H9 (cell line): ENCODE results near the gene PIGL. TPM values are rescaled to one million over a fixed set of nuclear protein-coding genes. Genes with fewer than 3 reads are reported as not detected.
A peak's percentile ranks its signal among the peaks of the same experiment; 100 is the strongest.

Experiments
- DNase-seq: peaks from one replicate; pipeline ENCODE4 v3.0.0-alpha.2; 2017
- H2AFZ ChIP-seq: one replicate; pipeline ENCODE4 v1.6.1; 2013; ENCODE audit warnings: mild to moderate bottlenecking, low read length, control low read depth, moderate library complexity
- H2AK5ac ChIP-seq: 2 replicates; pipeline ENCODE4 v1.6.1; 2013; ENCODE audit warnings: low read length, control low read depth, mixed read lengths; ENCODE audit not compliant: insufficient read length
- H2BK120ac ChIP-seq: one replicate; pipeline ENCODE4 v1.6.1; 2013; ENCODE audit warnings: low read depth, mild to moderate bottlenecking, low read length, control low read depth, inconsistent platforms; ENCODE audit not compliant: poor library complexity, severe bottlenecking
- H2BK12ac ChIP-seq: 2 replicates; pipeline ENCODE4 v1.6.1; 2013; ENCODE audit warnings: low read length, control low read depth, mixed read lengths, low read depth; ENCODE audit not compliant: insufficient read length
- H2BK15ac ChIP-seq: 2 replicates; pipeline ENCODE4 v1.6.1; 2013; ENCODE audit warnings: low read depth, low read length, control low read depth
- H2BK20ac ChIP-seq: one replicate; pipeline ENCODE4 v1.6.1; 2013; ENCODE audit warnings: low read depth, mild to moderate bottlenecking, low read length, control low read depth, inconsistent platforms; ENCODE audit not compliant: poor library complexity, severe bottlenecking
- H2BK5ac ChIP-seq: 2 replicates; pipeline ENCODE4 v1.6.1; 2013; ENCODE audit warnings: low read length, control low read depth, mixed read lengths; ENCODE audit not compliant: insufficient read length
- H3K14ac ChIP-seq: 2 replicates; pipeline ENCODE4 v1.6.1; 2013; ENCODE audit warnings: low read length, control low read depth; ENCODE audit not compliant: insufficient read depth
- H3K18ac ChIP-seq: 2 replicates; pipeline ENCODE4 v1.6.1; 2013; ENCODE audit warnings: low read depth, mild to moderate bottlenecking, mixed read lengths, low read length, control low read depth; ENCODE audit not compliant: insufficient read length
- H3K23ac ChIP-seq: 2 replicates; pipeline ENCODE4 v1.6.1; 2013; ENCODE audit warnings: low read length, control low read depth, mixed read lengths, low read depth; ENCODE audit not compliant: insufficient read length
- H3K23me2 ChIP-seq: 2 replicates; pipeline ENCODE4 v1.6.1; 2013; ENCODE audit warnings: low read depth, mild to moderate bottlenecking, mixed read lengths, low read length, control low read depth; ENCODE audit not compliant: insufficient read length, poor library complexity, severe bottlenecking
- H3K27ac ChIP-seq: 2 replicates; pipeline ENCODE4 v1.5.1; 2013; ENCODE audit warnings: low read length, control low read depth, mixed read lengths, low read depth; ENCODE audit not compliant: insufficient read length
- H3K27me3 ChIP-seq: 2 replicates; pipeline ENCODE4 v1.6.1; 2013; ENCODE audit warnings: low read length, control low read depth, inconsistent platforms; ENCODE audit not compliant: insufficient read depth
- H3K4ac ChIP-seq: 2 replicates; pipeline ENCODE4 v1.6.1; 2013; ENCODE audit warnings: low read depth, mild to moderate bottlenecking, control low read depth, inconsistent platforms, low read length, moderate library complexity
- H3K4me1 ChIP-seq: 2 replicates; pipeline ENCODE4 v1.6.1; 2013; ENCODE audit warnings: low read length, control low read depth, inconsistent platforms; ENCODE audit not compliant: insufficient read depth
- H3K4me2 ChIP-seq: 2 replicates; pipeline ENCODE4 v1.6.1; 2013; ENCODE audit warnings: low read length, control low read depth, mixed read lengths; ENCODE audit not compliant: insufficient read length, insufficient read depth
- H3K56ac ChIP-seq: 2 replicates; pipeline ENCODE4 v1.6.1; 2013; ENCODE audit warnings: low read depth, mild to moderate bottlenecking, mixed read lengths, low read length, control low read depth; ENCODE audit not compliant: insufficient read length
- H3K79me1 ChIP-seq: 2 replicates; pipeline ENCODE4 v1.6.1; 2013; ENCODE audit warnings: low read depth, mild to moderate bottlenecking, moderate library complexity, low read length, control low read depth, inconsistent platforms; ENCODE audit not compliant: insufficient read depth, poor library complexity, severe bottlenecking
- H3K79me2 ChIP-seq: 2 replicates; pipeline ENCODE4 v1.6.1; 2013; ENCODE audit warnings: low read length, control low read depth, inconsistent platforms; ENCODE audit not compliant: insufficient read depth
- H3K9ac ChIP-seq: 2 replicates; pipeline ENCODE4 v1.6.1; 2013; ENCODE audit warnings: low read length, control low read depth, mixed read lengths; ENCODE audit not compliant: insufficient read length; ENCODE audit errors: extremely low read depth
- H3K9me3 ChIP-seq: one replicate; pipeline ENCODE4 v1.6.1; 2013; ENCODE audit warnings: low read depth, low read length, inconsistent platforms; ENCODE audit not compliant: control insufficient read depth
- H3T11ph ChIP-seq: one replicate; pipeline ENCODE4 v1.6.1; 2013; ENCODE audit warnings: mild to moderate bottlenecking, low read length, control low read depth, inconsistent platforms
- H4K20me1 ChIP-seq: one replicate; pipeline ENCODE4 v1.6.1; 2013; ENCODE audit not compliant: control insufficient read depth, insufficient read length, insufficient read depth
- H4K5ac ChIP-seq: 2 replicates; pipeline ENCODE4 v1.6.1; 2013; ENCODE audit warnings: low read depth, mild to moderate bottlenecking, mixed read lengths, low read length, control low read depth; ENCODE audit not compliant: insufficient read length
- H4K8ac ChIP-seq: replicated peaks from 2 replicates; pipeline ENCODE4 v1.6.1; 2013; ENCODE audit warnings: low read length, control low read depth, mixed read lengths, low read depth; ENCODE audit not compliant: insufficient read length
- H4K91ac ChIP-seq: 2 replicates; pipeline ENCODE4 v1.6.1; 2013; ENCODE audit warnings: low read depth, mild to moderate bottlenecking, moderate library complexity, mixed read lengths, low read length, control low read depth; ENCODE audit not compliant: insufficient read length
- H3K27ac Mint-ChIP-seq, 3 experiments: 2 replicates in 2 of 3; 3 replicates in 1 of 3; pipeline ENCODE4 v1.8.0; 2020 to 2021; ENCODE audit warnings: mixed read lengths in 3 of 3, mild to moderate bottlenecking in 1 of 3, moderate library complexity in 1 of 3
- H3K27me3 Mint-ChIP-seq: 2 replicates; pipeline ENCODE4 v1.8.0; 2021; ENCODE audit warnings: low read depth, mild to moderate bottlenecking, moderate library complexity, mixed read lengths
- H3K36me3 Mint-ChIP-seq, 3 experiments: 2 replicates in 2 of 3; 3 replicates in 1 of 3; pipeline ENCODE4 v1.8.0; 2020 to 2021; ENCODE audit warnings: low read depth in 3 of 3, mixed read lengths in 3 of 3; ENCODE audit not compliant: insufficient read depth in 1 of 3
- H3K4me1 Mint-ChIP-seq, 2 experiments: 2 replicates each; pipeline ENCODE4 v1.8.0; 2020; ENCODE audit warnings: mixed read lengths in 2 of 2
- H3K4me3 Mint-ChIP-seq, 2 experiments: 2 replicates in 1 of 2; 3 replicates in 1 of 2; pipeline ENCODE4 v1.8.0; 2020 to 2021; ENCODE audit warnings: mild to moderate bottlenecking in 2 of 2, mixed read lengths in 2 of 2, moderate library complexity in 1 of 2
- H3K9me3 Mint-ChIP-seq, 2 experiments: 2 replicates in 1 of 2; 3 replicates in 1 of 2; pipeline ENCODE4 v1.8.0; 2020; ENCODE audit warnings: mild to moderate bottlenecking in 2 of 2, mixed read lengths in 2 of 2, moderate library complexity in 1 of 2
- CTCF ChIP-seq: fragments of 200-600 bp; sonication (generic); conservative IDR thresholded peaks from 3 replicates; pipeline ENCODE4 v1.8.0; 2021; ENCODE audit warnings: antibody characterized with exemption, mild to moderate bottlenecking
- WGBS: extraction: QIAGEN DNeasy Blood & Tissue Kit; methylation state at CpG from one replicate; pipeline ENCODE4 v1.1.7; 2013; ENCODE audit warnings: missing lambda C conversion rate, low lambda C conversion rate, mixed read lengths; ENCODE audit not compliant: insufficient read length; ENCODE audit errors: extremely low coverage; 5-methylcytosine and 5-hydroxymethylcytosine counted together
- total RNA-seq: library from RNA; stranded (reverse); gene quantifications from 2 replicates; pipeline ENCODE4 v1.2.1, GENCODE V29; 2021

Gene PIGL
- total RNA-seq, 1 experiment from 2014 or later, result 21.6 TPM

- no peak for DNase-seq
- H3K27me3 ChIP-seq, result no peaks in the 10 kb centered on the region; the same call in 1 of the 2 replicates
- H3K79me1 ChIP-seq, result no peaks in the 10 kb centered on the region
Measured at GRCh38 chr17:16283705-16284104, 66.7 kb downstream of the PIGL start.

More at GRCh38 chr17:16283705-16284104, 66.7 kb downstream of the PIGL start:
- no CpG with 5 or more reads among the region's 9 CpGs for WGBS
- peaks cover under 1 to 3% of the 10 kb centered on the region in 2 experiments; a peak in 3 of 5 replicates for H3K9me3 Mint-ChIP-seq
- H3K23me2 ChIP-seq, result no peaks in the 10 kb centered on the region
- H3K4me3 Mint-ChIP-seq, result no peak overlapping the region
- H2BK120ac ChIP-seq, result no peak overlapping the region
- no peaks in the 10 kb centered on the region for H3K79me2 ChIP-seq
- H3K9me3 ChIP-seq, result no peaks in the 10 kb centered on the region
- H3K27me3 Mint-ChIP-seq, result peaks cover 23% of the 10 kb centered on the region
- H4K8ac ChIP-seq, result no peak overlapping the region
- no peak overlapping the region for H3K27ac ChIP-seq
- no peaks in the 10 kb centered on the region for H4K20me1 ChIP-seq
- H3K56ac ChIP-seq, result no peak overlapping the region
- no peak overlapping the region for H2BK5ac ChIP-seq
- H2AFZ ChIP-seq, result no peak overlapping the region
- peaks cover 4 to 8% (median 7%) of the 10 kb centered on the region in 3 experiments for H3K36me3 Mint-ChIP-seq
- H3K14ac ChIP-seq, result no peak overlapping the region
- H3K9ac ChIP-seq, result no peak overlapping the region
- no peak overlapping the region for H3K18ac ChIP-seq
- H3K4ac ChIP-seq, result no peak overlapping the region
- H2BK12ac ChIP-seq, result no peak overlapping the region
- no peak overlapping the region for H4K91ac ChIP-seq
- H3K4me1 Mint-ChIP-seq, result peaks cover 16 to 19% of the 10 kb centered on the region in 2 experiments
- peaks cover 2% of the 10 kb centered on the region; the same call in 1 of the 2 replicates for H3K4me1 ChIP-seq
- TF ChIP-seq CTCF, result no peak
- no peak overlapping the region for H3T11ph ChIP-seq
- H2AK5ac ChIP-seq, result no peak overlapping the region
- H4K5ac ChIP-seq, result no peak overlapping the region
- H2BK20ac ChIP-seq, result no peak overlapping the region
- H3K4me2 ChIP-seq, result no peak overlapping the region
- no peak overlapping the region for H3K23ac ChIP-seq
- peak overlapping the region in 1 of 3 experiments; percentile 55; a peak in 1 of 7 replicates for H3K27ac Mint-ChIP-seq
- no peak overlapping the region for H2BK15ac ChIP-seq
